Iris pigment epithelial cell (primary cell): ENCODE measurements around the gene MRPS25.

Source experiments
- DNase-seq: peaks from one replicate; pipeline ENCODE4 v3.0.0-alpha.2; 2011; ENCODE audit warnings: low read depth

Gene MRPS25

GRCh38 chr3:15081960-15082664 lies 17.0 kb upstream of the MRPS25 start:
- peak; percentile 76 for DNase-seq

GRCh38 chr3:15079091-15079490 lies 14.0 kb upstream of the MRPS25 start:
- DNase-seq, result no peak

DNA sequence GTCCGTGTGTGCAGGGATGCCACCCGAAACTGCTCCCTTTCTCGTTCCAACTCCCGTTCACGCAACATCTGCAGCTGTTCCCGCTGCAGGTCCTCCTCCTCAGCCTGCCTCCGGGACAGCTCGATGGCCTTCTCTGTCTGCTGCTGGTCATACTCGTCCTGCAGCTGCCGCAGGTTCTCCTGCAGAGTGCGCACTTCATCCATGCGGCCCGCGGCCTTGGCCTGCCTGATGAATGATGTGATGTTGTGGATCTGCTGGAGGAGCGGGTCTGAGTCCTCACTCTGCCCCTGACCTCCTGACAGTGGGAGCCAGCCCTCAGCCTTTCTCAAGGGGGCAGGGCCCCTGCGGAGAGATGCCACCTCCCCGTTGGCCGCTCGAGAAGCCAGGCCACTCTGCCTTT lies 9.4 kb upstream of the MRPS25 start:
- no peak for DNase-seq

- DNase-seq, result no peak
These were observed 6.6 kb upstream of the MRPS25 start for GRCh38 chr3:15071699-15072098.

- DNase-seq, result no peak
These were observed 4.3 kb upstream of the MRPS25 start for GRCh38 chr3:15069441-15069840.

DNA sequence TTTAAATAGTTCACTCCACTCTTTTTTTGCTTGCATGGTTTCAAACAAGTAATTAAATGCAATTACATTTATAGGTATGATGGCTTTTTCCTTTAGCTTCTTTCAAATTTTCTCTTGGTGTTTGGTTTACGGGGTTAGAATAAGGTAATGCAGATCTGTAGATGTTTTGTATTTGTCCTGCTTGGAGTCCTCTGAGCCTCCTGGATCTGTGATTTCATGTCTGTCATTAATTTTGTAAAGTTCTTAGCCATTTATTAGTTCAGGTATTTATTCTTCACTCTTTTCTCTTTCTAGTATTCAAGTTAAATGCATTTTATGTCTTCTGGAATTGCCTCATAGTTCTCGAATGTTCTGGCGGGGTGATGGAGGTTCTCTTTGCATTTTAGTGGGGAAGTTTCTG lies 1.4 kb upstream of the MRPS25 start:
- DNase-seq, result no peak

- no peak for DNase-seq
These were observed 464 bp upstream of the MRPS25 start for GRCh38 chr3:15065550-15066007.

DNA sequence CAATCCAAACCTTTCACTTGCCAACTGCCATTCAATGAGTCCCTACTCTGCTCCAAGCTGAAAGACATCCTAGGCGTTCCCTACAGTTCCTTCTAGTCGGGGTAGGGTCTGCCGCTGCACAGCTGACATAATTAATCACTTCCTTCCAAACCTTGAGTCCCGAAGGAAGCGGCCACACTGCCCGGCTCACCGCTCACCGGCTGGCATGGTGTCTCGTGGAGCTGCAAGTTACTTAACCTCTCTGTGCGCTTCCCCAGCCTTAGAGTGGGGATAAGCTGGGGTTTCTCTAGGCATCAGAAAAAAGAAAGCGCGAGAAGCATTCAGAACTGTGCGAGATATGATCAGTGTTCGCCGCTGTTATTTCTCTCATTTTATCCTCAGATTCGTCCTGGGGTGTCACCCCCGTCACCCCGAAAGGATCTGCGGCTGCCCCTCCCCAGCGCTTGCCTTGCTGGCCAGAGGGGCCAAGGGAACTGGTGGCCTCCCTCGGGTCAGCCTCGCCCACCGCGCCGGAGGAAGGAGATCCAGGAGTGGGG lies 748 bp downstream of the MRPS25 start:
- DNase-seq, result peak; percentile 47

DNA sequence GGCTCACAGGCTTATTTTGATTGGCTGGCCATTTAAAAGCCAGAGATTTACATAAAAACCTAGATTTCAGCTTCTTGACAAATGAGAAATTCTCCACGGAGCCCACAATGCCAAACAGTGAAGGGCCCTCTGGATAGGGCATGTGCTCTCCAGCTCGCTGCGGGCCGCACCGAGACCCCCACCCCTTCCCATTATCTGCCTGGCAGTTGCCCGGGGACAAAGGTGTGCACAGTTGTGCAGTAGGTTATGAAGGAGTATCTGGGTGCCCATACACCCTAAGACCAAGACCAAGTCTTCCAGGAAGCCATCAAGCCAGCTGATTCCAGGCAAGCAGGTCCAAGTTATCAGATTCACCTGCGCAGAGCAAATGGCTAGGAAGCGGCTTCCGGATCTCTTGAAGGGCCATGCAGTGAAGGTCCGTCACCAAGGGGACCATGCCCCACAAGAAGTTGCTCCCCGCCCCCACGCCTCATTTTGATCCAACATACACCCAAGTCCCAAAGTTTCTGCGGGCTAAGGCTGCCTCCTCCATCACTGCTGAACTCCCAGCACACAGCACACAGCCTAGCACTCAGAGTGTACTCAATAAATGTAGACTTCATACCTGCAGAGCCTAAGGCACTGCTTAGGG lies 1.3 kb downstream of the MRPS25 start:
- DNase-seq, result no peak

DNA sequence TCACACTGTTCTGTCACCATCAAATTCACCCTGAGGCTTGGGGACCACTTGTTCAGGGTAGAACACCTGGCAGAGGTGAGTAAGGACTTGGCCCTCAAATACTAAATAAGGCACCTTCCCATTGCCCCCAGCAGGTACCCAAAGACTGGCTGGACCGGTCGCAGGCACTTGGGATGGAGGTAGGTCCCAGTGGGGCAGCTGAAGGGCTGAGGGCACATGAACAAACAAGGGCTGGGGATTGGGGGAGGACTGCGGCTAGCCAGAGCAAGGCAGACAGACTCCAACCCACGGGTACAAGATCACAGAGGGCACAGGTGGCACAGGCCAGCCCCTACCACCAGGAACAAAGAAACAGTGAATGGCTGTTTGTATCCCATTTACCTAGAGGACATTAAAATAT lies 1.9 kb downstream of the MRPS25 start:
- no peak for DNase-seq

- DNase-seq, result no peak
These were observed 5.1 kb downstream of the MRPS25 start for GRCh38 chr3:15060029-15060428.

DNA sequence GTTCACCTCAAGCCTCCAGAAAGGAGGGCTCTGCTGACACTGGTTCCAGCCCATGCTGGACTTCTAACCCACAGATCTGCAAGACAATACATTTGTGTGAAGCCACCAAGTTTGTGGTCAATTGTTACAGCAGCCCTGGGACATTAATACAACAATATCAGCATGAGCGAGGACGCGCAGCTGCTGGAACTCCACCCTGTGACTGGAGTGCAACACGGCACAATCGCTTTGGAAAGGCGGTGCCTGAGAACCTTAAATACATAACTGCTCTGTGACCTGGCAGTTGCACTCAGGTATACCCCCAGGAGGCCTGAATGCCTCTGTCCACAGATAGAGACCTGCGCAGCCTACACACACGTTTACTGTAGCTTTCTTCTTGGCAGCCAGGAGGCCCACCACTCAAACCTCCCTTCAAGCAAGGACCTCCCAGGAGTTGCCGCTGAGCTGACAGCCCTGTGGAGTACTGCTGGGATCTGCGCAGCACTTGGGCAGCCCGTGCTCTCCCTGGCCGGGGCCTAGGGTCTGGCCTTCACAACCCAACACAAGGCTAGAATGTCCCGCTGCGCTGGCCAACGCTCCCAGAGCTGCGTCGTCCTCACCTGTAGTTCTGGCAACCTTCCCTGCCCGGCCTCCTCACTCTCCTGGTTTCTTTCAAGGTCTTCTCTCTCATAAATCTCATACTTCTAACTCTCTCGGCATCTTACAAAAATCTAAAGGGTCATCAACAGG lies 8.3 kb downstream of the MRPS25 start:
- DNase-seq, result no peak

DNA sequence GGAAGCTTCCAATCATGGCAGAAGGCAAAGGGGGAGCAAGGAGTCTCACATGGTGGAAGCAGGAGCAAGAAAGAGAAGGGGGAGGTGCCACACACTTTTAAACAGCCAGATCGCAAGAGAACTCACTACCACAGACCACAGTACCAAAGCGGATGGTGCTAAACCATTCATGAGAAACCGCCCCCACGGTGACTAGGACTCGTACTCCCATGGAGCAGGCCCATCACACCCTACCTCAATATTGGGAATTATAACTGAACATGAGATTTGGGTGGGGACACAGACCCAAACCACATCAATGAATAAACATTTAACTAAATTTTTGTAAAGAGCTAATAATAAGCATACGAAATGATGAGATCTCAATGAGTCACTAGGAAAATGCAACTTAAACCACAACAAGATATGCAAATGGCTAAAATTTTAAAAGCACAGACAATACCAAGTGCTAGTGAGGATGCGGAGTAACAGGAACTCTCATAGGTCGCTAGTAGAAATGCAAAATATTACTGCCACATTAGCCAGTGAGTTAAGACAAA lies 10.0 kb downstream of the MRPS25 start:
- DNase-seq, result peak; percentile 31

DNA sequence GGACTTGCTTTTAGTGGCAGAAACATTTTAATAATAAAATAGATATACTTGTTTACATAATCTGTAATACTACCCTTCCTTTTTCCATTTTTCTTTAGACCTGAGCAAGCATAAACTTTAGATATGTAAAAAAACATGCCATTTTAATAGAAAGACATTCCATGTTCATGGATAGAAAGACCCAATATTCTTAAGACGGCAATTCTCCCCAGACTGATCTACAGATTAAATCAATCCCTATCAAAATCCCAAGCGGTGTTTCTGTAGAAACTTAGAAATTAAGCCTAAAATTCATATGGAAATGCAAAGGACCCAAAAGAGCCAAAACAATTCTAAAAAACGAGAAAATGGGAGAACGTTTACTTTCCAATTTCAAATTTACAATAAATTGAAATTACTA lies 11.6 kb downstream of the MRPS25 start:
- DNase-seq, result no peak

DNA sequence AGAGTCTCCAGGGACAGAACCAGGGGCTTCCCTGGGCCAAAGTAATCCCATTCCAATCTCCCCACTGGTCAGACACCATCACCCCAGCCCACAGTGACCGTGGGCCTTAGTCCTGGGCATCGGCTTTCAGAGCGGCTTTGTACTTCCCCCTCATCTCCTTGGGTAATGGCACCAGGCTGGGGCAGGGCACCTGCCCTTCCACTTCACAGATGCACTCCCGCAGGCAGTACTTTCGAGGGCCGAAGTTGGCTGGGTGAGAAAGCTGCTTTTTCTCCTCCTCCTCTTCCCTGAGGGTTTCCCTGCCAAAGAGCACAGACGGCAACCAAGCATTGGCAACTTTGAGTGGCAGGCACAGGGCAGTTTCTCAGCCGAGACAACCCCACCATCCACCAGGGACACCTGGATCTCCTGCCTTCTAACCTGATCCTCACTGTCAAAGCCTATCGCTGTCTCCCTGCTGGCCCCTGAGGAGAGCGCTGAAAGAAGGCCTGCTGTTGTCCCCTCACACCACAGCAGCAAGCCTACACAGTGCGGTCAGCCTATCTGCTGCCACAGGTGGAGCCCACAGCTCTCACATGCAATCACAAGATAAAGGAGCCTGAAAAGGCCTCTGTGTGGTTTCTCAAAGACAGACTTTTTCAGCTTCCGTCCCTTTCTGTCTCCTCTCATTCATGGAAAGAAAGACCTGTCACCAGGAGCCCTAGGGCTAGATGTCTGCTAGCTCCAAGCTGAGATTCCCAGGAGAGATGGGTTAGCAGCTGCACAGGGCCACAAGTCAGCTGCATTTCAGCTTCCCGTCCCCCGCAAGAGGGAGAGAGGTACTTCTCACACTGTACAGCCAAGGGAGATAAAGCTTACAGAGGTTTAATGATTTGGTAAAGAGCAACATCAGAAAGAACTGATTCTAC lies 12.5 kb downstream of the MRPS25 start:
- no peak for DNase-seq

- DNase-seq, result peak; percentile 55
These were observed 13.6 kb downstream of the MRPS25 start for GRCh38 chr3:15051531-15051930.

GRCh38 chr3:15050405-15051092 lies 14.6 kb downstream of the MRPS25 start:
- no peak for DNase-seq

DNA sequence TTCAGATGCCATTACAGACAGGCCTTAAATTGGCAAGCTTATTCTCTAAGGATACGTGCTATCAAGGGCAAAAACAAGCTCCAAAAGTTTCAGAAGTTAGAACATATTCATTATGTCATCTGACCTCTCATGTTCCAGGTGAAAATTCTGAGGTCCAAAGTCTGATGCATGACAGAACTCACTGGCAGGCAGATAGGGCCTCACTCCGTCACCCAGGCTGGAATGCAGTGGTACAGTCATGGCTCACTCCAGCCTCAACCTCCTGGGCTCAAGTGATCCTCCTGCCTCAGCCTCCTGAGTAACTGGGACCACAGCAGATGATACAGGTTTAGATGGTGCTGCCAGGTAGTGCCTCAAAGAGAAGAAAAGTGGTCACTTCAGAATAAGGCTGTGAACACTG lies 15.5 kb downstream of the MRPS25 start:
- DNase-seq, result no peak

DNA sequence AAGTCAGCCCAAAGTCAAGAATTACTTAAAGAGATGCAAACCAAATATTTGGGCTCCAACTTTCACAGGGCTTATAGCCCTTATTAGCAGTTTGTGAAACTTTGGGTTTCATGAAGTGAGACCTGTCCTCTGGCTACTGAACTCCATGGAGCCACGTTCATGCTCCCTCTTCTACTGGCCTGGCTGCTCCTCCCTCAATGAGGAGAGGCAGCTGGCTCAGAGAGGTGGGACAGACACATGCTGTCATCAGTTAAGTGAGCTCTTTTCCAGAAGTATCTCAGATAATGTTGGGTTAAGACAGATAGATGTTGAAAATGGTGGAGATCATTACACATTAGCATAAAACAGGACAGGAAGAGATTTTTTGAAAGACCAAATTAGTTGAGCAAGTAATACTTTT lies 19.4 kb downstream of the MRPS25 start:
- DNase-seq, result no peak

DNA sequence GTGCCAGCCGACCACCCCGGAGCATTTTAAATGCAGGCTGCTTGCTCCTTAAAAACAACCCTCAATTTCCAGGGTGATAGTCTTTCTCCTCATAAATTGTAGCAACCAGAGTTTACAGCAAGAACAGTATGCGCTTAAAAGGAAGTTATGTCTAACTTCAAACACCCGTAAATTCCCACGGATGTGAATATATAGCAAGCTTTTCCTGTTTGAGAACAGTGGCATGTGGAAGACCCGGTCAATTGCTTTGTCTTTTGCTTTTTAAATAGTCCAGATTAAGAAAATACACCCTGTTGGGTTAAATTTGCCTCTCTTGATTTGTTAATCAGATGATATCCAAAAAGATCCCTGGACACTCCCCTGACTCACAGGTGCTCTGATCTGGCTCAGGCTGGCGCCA lies 20.8 kb downstream of the MRPS25 start:
- DNase-seq, result no peak
